HG02610 (cell line): ENCODE measurements around the gene GLG1.
"Not testable (repeated sequence)": the region's sequence is repeated elsewhere in the genome, so short reads cannot be mapped to it uniquely, and the experiment has no call there.

Experiments used
- ATAC-seq: cut with Tn5 transposase; IDR thresholded peaks from one replicate; pipeline ENCODE4 v1.9.1; 2021; ENCODE audit warnings: mild to moderate bottlenecking, moderate library complexity; ENCODE audit not compliant: unreplicated experiment

The GLG1 gene

GRCh38 chr16:74450967-74451760 lies 155.8 kb downstream of the GLG1 start:
- ATAC-seq: no peak

DNA sequence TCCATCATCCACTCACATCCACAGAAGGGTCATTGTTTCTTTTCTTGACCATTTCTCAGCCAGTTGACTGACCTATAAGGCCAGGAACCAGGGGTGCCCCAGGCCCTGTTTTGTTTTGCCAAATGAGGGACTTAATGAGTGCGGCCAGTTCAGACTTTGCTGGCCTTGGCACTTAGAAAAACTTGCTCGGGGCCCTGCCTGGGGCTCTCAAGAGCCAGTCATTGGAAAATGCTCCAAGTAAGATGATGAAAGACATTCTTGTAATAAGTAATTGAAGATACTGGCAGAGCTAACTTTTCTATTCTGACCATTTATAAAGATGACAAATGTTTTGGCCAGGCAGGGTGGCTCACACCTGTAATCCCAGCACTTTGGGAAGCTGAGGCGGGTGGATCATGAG lies 156.7 kb downstream of the GLG1 start:
- ATAC-seq: no peak

GRCh38 chr16:74449470-74449869 lies 157.4 kb downstream of the GLG1 start:
- no peak for ATAC-seq

DNA sequence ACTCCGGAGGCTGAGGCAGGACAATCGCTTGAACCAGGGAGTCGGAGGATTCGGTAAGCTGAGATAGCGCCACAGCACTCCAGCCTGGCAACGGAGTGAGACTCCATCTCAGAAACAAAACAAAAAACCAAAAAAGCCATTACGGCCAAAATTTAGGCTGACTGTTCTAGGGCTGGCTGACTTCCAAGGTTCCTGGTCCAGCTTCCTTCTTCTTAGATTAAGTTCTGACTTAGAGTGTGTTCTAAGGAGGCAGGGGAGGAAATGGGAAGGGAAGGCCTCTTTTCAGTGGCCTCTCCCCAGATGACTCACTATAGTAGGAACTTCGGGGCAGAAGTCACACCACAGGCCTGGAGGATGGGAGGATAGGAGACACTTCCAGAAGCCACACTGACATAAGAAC lies 157.9 kb downstream of the GLG1 start:
- ATAC-seq: no peak

- no peak for ATAC-seq
Observed at GRCh38 chr16:74447578-74447977, 159.3 kb downstream of the GLG1 start.

DNA sequence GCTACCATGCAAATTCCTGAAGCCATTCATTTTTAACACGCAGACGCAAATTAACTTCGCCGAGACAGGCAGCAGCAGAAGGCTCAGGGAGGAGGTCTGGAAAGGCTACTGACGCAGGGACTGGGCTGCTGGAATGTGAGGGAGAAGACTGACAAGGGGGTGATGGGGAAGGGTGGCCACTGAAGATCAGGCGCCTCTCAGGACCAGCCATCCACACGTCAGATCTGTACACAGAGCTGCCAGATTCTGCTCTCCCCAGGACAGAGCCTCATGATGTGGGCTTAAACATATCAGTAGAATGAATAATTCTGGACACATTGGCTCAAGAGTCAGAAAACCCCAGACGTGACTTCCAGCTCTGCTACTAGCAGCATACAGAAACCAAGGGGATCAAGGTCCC lies 160.0 kb downstream of the GLG1 start:
- no peak for ATAC-seq

- ATAC-seq: not testable (repeated sequence)
Observed at GRCh38 chr16:74443624-74444346, 163.1 kb downstream of the GLG1 start.

- ATAC-seq: no peak
Observed at GRCh38 chr16:74439685-74440084, 167.2 kb downstream of the GLG1 start.

GRCh38 chr16:74438492-74438979 lies 168.4 kb downstream of the GLG1 start:
- no peak for ATAC-seq

DNA sequence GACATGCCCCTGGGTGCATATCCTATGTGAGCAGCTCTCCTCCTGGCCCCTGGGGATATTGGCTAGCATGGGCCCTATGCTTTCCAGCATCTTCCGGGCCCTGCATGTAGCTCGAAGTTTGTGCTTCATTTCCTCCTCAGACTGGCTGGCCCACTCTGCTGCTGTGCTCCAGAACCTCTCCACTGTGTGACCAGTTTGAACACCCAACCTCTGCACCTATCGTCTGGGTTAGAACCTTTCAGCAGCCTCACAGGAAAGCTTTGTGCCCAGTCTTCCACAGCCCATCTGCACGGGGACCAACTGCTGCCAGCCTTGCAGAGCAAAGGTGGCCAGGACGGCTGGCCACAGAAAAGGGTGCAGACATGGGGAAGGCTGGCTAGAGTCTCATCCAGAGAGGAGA lies 175.4 kb downstream of the GLG1 start:
- no peak for ATAC-seq

DNA sequence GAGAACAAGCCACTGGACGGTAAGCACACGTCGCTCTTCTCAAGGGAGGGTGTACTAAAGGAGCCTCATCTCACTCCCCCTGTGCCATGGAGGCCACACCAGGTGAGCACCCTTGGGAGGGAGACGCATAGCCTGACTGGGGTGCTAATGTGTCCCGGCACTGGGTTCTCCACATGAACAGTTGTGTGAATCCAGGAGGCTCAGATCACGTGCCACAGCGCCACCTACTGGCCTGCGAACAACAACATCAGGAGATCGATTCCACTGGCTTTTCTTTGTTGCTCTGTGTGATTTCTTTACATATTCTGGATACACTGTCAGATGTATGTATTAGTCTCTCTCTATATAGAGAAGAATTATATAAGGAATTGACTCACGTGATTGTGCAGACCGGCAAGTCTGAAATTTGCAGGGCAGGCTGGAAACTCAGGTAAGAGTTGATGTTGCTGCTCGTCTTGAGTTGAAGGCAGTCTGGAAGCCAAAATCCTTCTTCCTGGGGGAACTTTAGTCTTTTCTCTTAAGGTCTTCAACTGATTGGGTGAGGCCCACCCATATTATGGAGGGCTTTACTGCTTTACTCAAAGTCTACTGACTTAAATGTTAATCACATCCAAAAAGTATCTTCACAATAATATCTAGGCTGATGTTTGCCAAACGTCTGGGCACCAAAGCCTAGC lies 176.7 kb downstream of the GLG1 start:
- ATAC-seq: peak; percentile 56

DNA sequence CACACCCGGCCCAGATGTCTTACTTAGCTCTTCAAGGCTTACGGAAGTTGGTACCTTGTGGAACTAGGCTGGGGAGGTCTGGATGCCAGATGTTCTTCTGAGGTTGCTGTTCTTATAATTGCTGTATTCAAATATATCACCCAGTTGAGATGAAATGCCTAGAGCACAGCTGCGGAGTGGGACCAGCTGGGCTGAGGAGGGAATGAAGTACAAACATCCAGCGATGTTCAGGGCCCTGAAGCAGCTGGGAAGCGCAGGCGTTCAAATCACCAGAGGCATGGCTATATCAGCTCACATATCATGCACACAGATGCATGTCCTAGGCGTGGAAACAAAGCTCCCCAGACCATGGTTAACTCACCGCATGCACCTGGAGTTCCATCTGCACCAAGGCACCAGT lies 178.4 kb downstream of the GLG1 start:
- not testable (repeated sequence) for ATAC-seq

- not testable (repeated sequence) for ATAC-seq
Observed at GRCh38 chr16:74425751-74426150, 181.2 kb downstream of the GLG1 start.

DNA sequence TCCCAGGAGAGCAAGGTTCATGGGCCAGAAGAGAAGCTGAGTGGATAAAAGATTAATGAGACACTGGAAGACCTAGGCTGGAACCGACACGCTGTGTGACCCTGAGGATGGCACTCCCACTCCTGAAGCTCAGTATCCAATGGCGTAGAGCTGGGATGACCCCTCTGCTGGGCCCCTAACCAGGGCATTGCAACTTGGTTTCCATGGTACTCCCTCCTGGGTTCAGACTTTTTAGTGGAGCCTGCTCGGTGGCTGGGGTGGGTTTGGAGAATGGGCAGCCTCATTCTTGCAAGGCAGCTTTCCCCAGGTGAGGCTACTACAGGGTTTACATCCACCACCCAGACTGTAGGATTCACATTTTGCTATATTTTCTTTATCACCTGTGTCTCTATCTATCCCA lies 183.2 kb downstream of the GLG1 start:
- ATAC-seq: not testable (repeated sequence)

DNA sequence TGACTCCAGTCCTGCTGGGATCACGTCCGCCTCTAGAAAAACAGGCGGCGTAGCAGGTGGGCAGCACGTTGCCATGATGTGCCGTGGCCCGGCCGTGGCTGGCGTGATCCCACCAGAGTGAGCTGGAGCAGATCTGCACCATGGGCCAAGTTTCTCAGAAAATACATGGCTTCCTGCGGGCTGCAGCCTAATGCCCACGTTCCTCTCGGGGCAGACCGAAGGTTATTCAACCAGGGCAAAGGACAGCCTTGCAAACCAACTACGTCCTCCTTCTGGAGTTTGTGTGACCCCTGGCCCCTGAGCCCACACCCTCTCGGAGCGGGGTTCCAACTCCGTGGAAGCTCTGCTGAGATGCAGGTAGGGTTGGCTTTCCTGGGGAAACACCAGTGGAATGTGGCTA lies 184.8 kb downstream of the GLG1 start:
- not testable (repeated sequence) for ATAC-seq

DNA sequence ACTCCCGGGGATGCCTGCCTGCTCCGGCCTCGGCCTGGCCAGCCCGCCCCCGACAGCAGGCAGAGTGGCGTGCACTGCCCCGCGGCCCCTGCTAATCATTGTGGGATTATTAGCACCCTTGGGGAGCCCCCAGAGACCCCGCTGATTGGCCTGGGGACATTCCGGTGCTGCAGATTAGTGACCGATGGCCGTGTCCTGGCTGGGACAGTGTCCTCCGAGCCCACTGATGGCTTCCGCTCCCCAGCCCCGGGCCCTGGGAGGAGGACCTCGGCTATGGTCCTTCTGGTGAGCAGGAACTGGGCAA lies 185.5 kb downstream of the GLG1 start:
- ATAC-seq: not testable (repeated sequence)

GRCh38 chr16:74420612-74421481 lies 186.1 kb downstream of the GLG1 start, which contains the start of gene CLEC18B:
TSS of gene CLEC18B (minus strand) at chr16:74421478. CDS start at chr16:74421270, 208 bp downstream.
- ATAC-seq: not testable (repeated sequence)

GRCh38 chr16:74419811-74420210 lies 187.1 kb downstream of the GLG1 start:
- not testable (repeated sequence) for ATAC-seq

DNA sequence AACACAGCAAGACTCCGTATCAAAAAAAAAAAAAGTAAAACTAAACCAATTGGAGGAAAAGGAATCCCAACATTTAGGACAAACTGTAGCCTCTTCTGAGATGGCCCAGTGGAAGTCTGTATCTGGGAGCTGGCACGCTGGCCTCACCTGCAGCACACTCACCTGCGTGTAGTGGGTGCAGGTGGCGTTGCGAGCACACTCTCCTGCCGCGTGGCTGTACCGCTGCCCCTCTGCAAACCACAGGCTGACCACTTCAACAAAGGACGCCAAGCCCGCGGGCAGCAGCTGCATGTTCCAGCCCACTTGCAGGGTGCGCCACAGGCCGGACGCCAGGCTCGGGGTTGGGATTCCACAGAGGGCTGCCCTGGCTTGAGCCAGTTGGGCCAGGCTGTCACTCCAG lies 189.0 kb downstream of the GLG1 start:
- ATAC-seq: not testable (repeated sequence)

DNA sequence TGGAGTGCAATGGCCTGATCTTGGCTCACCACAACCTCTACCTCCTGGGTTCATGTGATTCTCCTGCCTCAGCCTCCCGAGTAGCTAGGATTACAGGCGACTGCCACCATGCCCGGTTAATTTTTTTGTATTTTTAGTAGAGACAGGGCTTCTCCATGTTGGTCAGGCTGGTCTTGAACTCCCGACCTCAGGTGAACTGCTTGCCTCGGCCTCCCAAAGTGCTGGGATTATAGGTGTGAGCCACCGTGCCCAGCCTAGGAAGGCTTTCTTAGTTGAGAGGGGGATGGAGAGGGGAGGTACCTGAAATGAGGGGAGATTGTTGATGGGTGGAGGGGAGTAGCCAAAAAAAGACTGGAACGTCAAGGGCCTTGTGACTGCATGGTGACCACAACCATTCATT lies 193.0 kb downstream of the GLG1 start:
- ATAC-seq: not testable (repeated sequence)

DNA sequence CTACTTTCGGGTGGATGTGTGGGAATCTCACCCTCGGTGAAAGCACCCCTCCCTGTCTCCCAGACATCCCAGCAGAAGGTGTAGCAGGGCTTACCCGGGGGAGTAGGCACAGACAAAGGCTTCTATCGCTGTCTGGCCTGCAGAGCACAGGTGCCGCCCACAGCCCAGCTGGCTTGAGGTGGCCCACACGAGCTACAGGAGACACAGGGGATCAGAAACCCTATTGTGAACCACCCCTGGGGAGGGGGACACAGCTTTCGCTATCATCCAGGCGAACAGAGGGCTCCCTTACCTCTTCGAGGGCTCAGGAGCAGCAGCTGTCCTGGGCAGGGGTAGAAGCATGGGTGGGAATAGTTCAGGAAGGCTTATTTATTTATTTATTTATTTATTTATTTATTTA lies 193.4 kb downstream of the GLG1 start:
- ATAC-seq: not testable (repeated sequence)
